Lower leg skin (tissue), 4 donors: ENCODE data around the gene C1orf21. TPM values are rescaled to one million over a fixed set of nuclear protein-coding genes. Genes with fewer than 3 reads are reported as not detected.

Source experiments
- DNase-seq, 2 donors: peaks; one replicate each; pipeline ENCODE4 v3.0.0-alpha.2; 2019; ENCODE audit warnings: low spot score in 2 of 2
- H3K4me3 ChIP-seq: fragments of 200-600 bp; sonication (generic); 2 replicates; pipeline ENCODE4 v1.5.1; 2017; ENCODE audit warnings: mild to moderate bottlenecking, low read depth; ENCODE audit not compliant: poor library complexity, severe bottlenecking
- CTCF ChIP-seq, 3 donors: fragments of 450-650 bp; IDR thresholded peaks; one replicate each; pipeline ENCODE4 v1.5.1; 2016; ENCODE audit warnings: antibody characterized with exemption in 3 of 3, mild to moderate bottlenecking in 3 of 3, moderate library complexity in 2 of 3
- POLR2A ChIP-seq, 2 donors: fragments of 450-650 bp; IDR thresholded peaks; one replicate each; pipeline ENCODE4 v1.6.1; 2016 to 2017; ENCODE audit warnings: antibody characterized with exemption in 2 of 2, mild to moderate bottlenecking in 1 of 2, moderate library complexity in 1 of 2
- WGBS, 2 donors: methylation state at CpG; one replicate each; pipeline ENCODE4 v1.1.5; 2018; 5-methylcytosine and 5-hydroxymethylcytosine counted together
- intact Hi-C: fragments of 100-400 bp; cut with DNase I; formaldehyde crosslinking; loops from one replicate; pipeline ENCODE4 v1.15.0; 2023; ENCODE audit warnings: low total_unique reads
- total RNA-seq, 4 donors: library from RNA; depleted of rRNA; stranded (reverse); fragments of >200 nt; gene quantifications; one replicate each; pipeline ENCODE4 v1.1.0, GENCODE V29; 2016

The C1orf21 gene
- total RNA-seq, 4 donors from 2014 or later, result 37.6 to 79.4 (median 56.2) TPM

GRCh38 chr1:184633785-184634184 lies 247.0 kb downstream of the C1orf21 start:
- intact Hi-C loops, result no loop called here
- TF ChIP-seq CTCF (IDR thresholded peaks at IDR 0.05) (no peak), POLR2A (IDR thresholded peaks at IDR 0.05) (no peak)
- 71 to 82% methylated on average over 4 of the region's 4 CpGs for WGBS, 2 donors

GRCh38 chr1:184634296-184634695 lies 247.5 kb downstream of the C1orf21 start:
- intact Hi-C loops, result no loop called here
- WGBS, 2 donors, result 83 to 98% methylated on average over 1 of the region's 1 CpG
- H3K4me3 ChIP-seq, result no peak overlapping the region
- no peak for DNase-seq
- TF ChIP-seq CTCF (IDR thresholded peaks at IDR 0.05) (no peak), POLR2A (IDR thresholded peaks at IDR 0.05) (no peak)

More at GRCh38 chr1:184633785-184634184, 247.0 kb downstream of the C1orf21 start:
- no peak for DNase-seq
- H3K4me3 ChIP-seq, result no peak overlapping the region

DNA sequence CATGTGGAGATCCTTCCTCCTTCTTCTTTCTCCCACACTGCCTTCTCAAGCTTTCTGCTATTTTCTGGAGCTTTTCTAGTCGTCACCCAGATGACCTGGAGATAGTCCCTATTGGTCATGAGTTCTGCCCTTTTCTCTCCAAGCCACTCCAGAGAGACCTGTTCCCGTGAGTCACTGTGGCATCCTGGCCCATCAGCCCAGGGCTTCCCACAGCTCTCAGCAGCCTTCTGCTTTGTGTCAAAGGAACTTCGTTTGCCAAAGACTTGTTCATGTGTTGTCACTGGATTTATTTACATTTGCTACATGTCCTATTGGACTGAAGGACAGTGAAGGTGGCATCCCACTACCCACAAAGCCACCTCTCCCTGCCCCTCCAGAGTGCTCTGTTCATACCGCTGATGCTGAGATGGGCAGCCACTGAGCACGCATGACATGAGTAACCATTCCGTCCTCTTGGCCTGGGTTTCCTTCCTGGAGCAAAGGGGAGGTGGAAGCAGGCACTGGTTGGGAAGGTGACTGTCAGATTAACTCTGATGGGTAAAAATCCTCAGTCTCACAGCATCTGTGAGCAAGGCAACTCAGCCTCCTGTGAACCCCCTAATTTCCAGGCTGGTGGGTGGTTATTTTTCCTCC lies 248.6 kb downstream of the C1orf21 start:
- intact Hi-C loops, result no loop called here
- TF ChIP-seq CTCF (IDR thresholded peaks at IDR 0.05) (no peak), POLR2A (IDR thresholded peaks at IDR 0.05) (no peak)

DNA sequence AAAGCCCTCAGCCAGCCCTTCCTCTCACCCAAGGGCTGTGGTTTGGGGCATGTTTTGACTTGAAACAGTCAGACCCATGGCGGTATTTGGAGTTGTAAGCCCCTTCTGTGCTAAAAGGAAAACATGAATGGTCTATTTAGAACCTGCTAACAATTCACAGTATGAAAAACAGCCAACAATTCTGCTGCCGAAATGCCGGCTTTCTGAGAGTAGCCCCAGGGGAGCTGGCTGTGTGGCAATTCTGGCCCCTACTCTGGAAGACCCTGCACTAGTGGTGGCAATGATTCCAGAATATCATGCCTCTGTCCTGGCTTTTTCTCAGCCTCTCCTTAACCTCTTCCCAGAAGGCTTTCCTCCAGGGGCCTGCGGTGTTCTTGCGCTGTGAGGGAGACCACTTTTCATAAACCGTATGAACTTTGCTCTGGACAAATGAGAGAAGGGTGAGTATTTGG lies 249.2 kb downstream of the C1orf21 start:
- intact Hi-C loops, result no loop called here
- TF ChIP-seq CTCF (IDR thresholded peaks at IDR 0.05) (no peak), POLR2A (IDR thresholded peaks at IDR 0.05) (no peak)
- no peak for DNase-seq
- 63 to 76% methylated on average over 6 of the region's 6 CpGs for WGBS, 2 donors
- no peak overlapping the region for H3K4me3 ChIP-seq

More for the DNA sequence above, 248.6 kb downstream of the C1orf21 start:
- no peak overlapping the region for H3K4me3 ChIP-seq
- 65 to 71% methylated on average over 6 of the region's 6 CpGs for WGBS, 2 donors
- no peak for DNase-seq

DNA sequence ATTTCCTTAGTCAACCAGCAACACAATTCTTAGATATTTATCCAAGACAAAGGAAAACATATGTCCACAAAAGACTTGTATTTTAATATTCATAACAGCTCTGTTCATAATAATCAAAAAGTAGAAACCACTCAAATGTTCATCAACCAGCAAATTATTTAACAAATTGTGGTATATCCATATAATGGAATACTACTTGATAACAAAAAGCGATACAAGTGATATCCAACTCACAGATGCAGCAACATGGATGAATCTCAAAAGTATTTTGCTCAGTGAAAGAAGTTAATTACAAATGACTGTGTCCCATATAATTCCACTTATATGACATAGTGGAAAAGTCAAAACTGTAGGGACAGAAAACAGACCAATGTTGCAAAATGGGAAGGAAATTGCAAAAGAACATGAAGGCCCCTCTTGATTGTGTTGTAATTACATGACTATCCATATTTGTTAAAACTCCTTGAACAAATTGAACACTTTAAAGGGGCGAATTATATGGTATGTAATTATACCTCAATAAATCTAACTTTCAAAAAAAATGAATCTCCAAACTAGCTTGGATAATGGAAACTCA lies 250.9 kb downstream of the C1orf21 start:
- DNase-seq, result no peak
- intact Hi-C loops, result no loop called here
- no peak overlapping the region for H3K4me3 ChIP-seq
- WGBS, 2 donors, result 95 to 96% methylated on average over 2 of the region's 2 CpGs
- no peak for TF ChIP-seq CTCF (IDR thresholded peaks at IDR 0.05)
- TF ChIP-seq POLR2A (IDR thresholded peaks at IDR 0.05), result no peak
